Type B pancreatic cell (in vitro differentiated cells): ENCODE measurements around the gene PKIG. TPM values are rescaled to one million over a fixed set of nuclear protein-coding genes. Genes with fewer than 3 reads are reported as not detected.
A peak's percentile ranks its signal among the peaks of the same experiment; 100 is the strongest.

Experiments
- DNase-seq: peaks from one replicate; pipeline ENCODE4 v3.0.0; 2021; ENCODE audit warnings: mixed read lengths; ENCODE audit not compliant: unreplicated experiment; ENCODE audit errors: extremely low spot score
- H3K27ac Mint-ChIP-seq: 2 replicates; pipeline ENCODE4 v1.8.0; 2021; ENCODE audit warnings: mild to moderate bottlenecking, mixed read lengths
- H3K27me3 Mint-ChIP-seq: 2 replicates; pipeline ENCODE4 v1.8.0; 2021; ENCODE audit warnings: mixed read lengths
- H3K36me3 Mint-ChIP-seq: 2 replicates; pipeline ENCODE4 v1.8.0; 2021; ENCODE audit warnings: mixed read lengths
- H3K4me1 Mint-ChIP-seq: one replicate; pipeline ENCODE4 v1.8.0; 2021; ENCODE audit warnings: mixed read lengths; ENCODE audit not compliant: unreplicated experiment
- H3K4me3 Mint-ChIP-seq: 2 replicates; pipeline ENCODE4 v1.8.0; 2021; ENCODE audit warnings: mild to moderate bottlenecking, mixed read lengths
- H3K9me3 Mint-ChIP-seq: 2 replicates; pipeline ENCODE4 v1.8.0; 2021; ENCODE audit warnings: mixed read lengths
- CTCF ChIP-seq: fragments of 200-600 bp; sonication (generic); conservative IDR thresholded peaks from 2 replicates; pipeline ENCODE4 v1.5.0; 2021; ENCODE audit warnings: antibody characterized with exemption, mild to moderate bottlenecking
- total RNA-seq: library from RNA; stranded (reverse); gene quantifications from 2 replicates; pipeline ENCODE4 v1.2.1, GENCODE V29; 2021; ENCODE audit warnings: low replicate concordance

The PKIG gene
- total RNA-seq, 1 donor from 2014 or later = 24.3 TPM

- H3K4me3 Mint-ChIP-seq = no peak overlapping the region
- no peaks in the 10 kb centered on the region for H3K36me3 Mint-ChIP-seq
- no peaks in the 10 kb centered on the region for H3K9me3 Mint-ChIP-seq
- no peak for DNase-seq
- no peak overlapping the region for H3K27ac Mint-ChIP-seq
- H3K27me3 Mint-ChIP-seq = no peaks in the 10 kb centered on the region
- peaks cover 9% of the 10 kb centered on the region for H3K4me1 Mint-ChIP-seq
- no peak for TF ChIP-seq CTCF
Measured at GRCh38 chr20:44606725-44607441, 24.5 kb downstream of the PKIG start.

- Mint-ChIP-seq H3K9me3 (no peaks in the 10 kb centered on the region), H3K27ac (no peak overlapping the region), H3K36me3 (peaks cover 3% of the 10 kb centered on the region), H3K4me3 (no peak overlapping the region), H3K27me3 (no peaks in the 10 kb centered on the region), H3K4me1 (peaks cover 9% of the 10 kb centered on the region)
- no peak for TF ChIP-seq CTCF
- DNase-seq = no peak
Measured at GRCh38 chr20:44609006-44609515, 26.7 kb downstream of the PKIG start.

- Mint-ChIP-seq H3K27ac (peak overlapping the region; percentile 89), H3K4me1 (peaks cover 9% of the 10 kb centered on the region), H3K9me3 (no peaks in the 10 kb centered on the region), H3K27me3 (no peaks in the 10 kb centered on the region), H3K36me3 (peaks cover 3% of the 10 kb centered on the region), H3K4me3 (peak overlapping the region; percentile 82)
- peak; percentile 95 for TF ChIP-seq CTCF
- peak; percentile 90 for DNase-seq
Measured at GRCh38 chr20:44609516-44610312, 27.3 kb downstream of the PKIG start.

DNA sequence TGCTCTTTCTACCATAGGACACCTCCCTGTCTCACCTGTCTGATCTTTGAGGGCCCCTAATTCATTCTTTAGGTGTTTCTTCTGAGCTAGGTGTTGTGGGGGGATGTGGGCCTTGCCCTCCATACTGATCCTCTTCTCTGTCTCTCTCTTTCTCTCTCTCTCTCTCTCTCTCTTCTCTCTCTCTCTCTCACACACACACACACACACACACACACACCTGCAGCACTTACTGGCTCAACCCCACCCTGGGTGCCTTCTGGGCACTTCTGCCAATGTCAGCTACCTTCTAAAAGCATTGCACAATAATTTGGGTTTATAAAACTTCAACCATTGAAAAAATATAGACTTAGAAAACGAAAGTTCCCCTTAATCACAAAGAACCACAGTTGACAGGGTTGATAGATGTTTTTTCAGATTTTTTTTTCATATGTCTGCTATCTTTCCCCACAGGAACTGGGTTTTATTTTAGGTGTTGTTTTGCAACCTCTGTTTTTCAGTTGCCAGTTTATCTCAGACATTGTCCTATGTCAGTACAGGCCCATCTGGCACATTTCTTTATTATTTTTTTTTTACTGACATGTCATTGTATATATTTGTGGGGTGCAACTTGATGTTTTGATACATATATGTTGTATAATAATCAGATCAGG lies 28.1 kb downstream of the PKIG start:
- Mint-ChIP-seq H3K4me3 (no peak overlapping the region), H3K4me1 (peaks cover 9% of the 10 kb centered on the region), H3K27me3 (no peaks in the 10 kb centered on the region), H3K36me3 (peaks cover 3% of the 10 kb centered on the region), H3K9me3 (no peaks in the 10 kb centered on the region), H3K27ac (peak overlapping the region; percentile 89)
- DNase-seq = no peak
- TF ChIP-seq CTCF = no peak

DNA sequence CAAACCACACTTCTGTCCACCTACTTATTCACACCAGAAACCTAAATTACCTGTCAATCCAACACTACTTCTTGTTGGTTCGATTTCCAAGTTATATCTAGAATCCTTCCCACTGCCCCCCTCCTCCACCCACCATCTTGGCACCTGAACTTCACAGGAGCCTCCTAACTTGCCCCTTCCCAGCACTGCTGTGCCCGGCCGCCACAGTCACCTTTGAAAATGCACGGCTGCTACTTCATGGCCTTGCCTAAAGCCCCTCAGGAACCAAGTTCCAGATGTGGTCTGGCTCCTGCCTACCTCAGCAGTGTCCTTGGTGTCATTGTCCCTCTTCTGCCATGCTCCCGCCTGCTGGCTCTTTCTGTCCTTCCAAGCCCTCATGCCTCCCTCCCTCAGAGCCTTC lies 31.2 kb downstream of the PKIG start:
- no peak for DNase-seq
- no peak overlapping the region for H3K27ac Mint-ChIP-seq
- H3K4me3 Mint-ChIP-seq = no peak overlapping the region
- peaks cover 8% of the 10 kb centered on the region for H3K36me3 Mint-ChIP-seq
- no peaks in the 10 kb centered on the region for H3K27me3 Mint-ChIP-seq
- H3K9me3 Mint-ChIP-seq = no peaks in the 10 kb centered on the region
- TF ChIP-seq CTCF = no peak
- H3K4me1 Mint-ChIP-seq = peaks cover 15% of the 10 kb centered on the region
